Head of caudate nucleus (tissue), 42 donors: ENCODE data around the gene PLEKHH1.
"Not testable (repeated sequence)": the region's sequence is repeated elsewhere in the genome, so short reads cannot be mapped to it uniquely, and the experiment has no call there.

Experiments used
- DNase-seq, 42 donors: peaks; one replicate each; pipeline versions ENCODE4 v3.0.0 to v3.0.0-alpha.2; 2020 to 2021; ENCODE audit warnings: mixed read lengths in 7 of 42
- intact Hi-C: fragments of 100-400 bp; cut with DNase I; formaldehyde crosslinking; loops from one replicate; pipeline ENCODE4 v1.15.0; 2022

PLEKHH1 gene

DNA sequence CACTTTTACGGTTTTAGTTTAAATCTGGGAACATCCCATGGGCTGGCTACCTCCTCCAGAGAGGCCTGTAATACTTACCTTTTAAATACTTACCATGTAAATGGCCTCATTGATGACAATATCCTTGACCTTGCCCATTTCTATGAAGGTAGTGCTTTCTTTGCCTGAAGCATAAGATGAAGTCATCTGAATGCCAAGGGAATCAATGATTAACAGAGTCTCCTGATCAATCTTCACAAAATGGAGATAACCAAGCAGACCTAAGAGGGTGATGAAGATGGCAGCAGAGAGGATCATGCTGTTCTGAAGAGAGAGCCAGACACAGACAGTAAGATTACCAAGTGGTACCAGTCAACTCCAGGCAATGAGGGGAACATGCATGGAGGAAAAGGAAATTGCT lies 60.6 kb downstream of the PLEKHH1 start:
- intact Hi-C loops, DNase-seq: not testable (repeated sequence)

DNA sequence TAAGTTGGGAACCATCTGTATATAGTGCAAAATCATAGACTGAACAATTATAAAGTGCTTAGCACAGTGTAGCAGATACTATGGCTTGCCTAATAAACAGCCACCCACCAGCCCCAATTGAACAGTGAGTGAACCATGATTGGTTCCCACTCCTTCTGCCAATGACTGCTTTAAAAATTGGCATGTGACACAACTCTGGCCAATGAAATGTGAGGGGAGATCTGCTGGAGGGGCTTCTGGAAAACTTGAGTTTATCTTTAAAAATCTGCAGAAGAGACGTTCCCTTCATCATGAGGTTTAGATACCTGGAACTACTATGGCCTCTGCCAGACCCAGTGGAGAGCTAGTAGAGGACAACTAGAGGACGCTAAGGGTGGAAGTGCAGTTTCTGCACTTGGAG lies 62.3 kb downstream of the PLEKHH1 start:
- DNase-seq: no peak
- intact Hi-C loops: no loop called here

GRCh38 chr14:67599698-67600561 lies 66.8 kb downstream of the PLEKHH1 start, which contains the start of gene PIGH:
Gene PIGH (minus strand): TSS chr14:67600268. CDS start chr14:67600203, 65 bp downstream.
- intact Hi-C loops: no loop called here
- DNase-seq: peak; percentile 73 to 97 (median 94)

GRCh38 chr14:67600562-67600974 lies 67.5 kb downstream of the PLEKHH1 start:
- intact Hi-C loops: not testable (repeated sequence)

GRCh38 chr14:67602076-67602475 lies 69.0 kb downstream of the PLEKHH1 start:
- DNase-seq: no peak
- intact Hi-C loops: no loop called here

More at GRCh38 chr14:67600562-67600974, 67.5 kb downstream of the PLEKHH1 start:
- DNase-seq: not testable (repeated sequence)

GRCh38 chr14:67602995-67603545 lies 70.0 kb downstream of the PLEKHH1 start:
- intact Hi-C loops: no loop called here
- DNase-seq: no peak

DNA sequence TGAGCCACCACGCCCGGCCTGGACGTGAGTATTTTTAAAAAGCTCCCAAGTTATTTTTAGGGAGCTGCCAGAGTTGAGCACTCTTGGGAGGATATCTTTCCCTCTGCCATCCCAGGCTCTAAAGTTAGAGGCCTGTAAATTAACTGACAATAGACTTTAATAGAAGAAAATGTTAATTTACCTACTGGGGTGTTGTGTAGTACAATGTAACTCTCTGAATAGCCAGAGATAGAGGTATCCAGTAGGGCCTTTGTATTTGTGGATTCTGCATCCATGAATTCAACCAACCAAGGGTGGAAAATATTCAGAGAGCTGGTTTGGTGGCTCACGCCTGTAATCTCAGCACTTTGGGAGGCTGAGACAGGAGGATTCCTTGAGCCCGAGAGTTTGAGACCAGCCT lies 74.6 kb downstream of the PLEKHH1 start:
- intact Hi-C loops: no loop called here
- no peak for DNase-seq

GRCh38 chr14:67609642-67610310 lies 76.7 kb downstream of the PLEKHH1 start:
- intact Hi-C loops: no loop called here
- DNase-seq: no peak

DNA sequence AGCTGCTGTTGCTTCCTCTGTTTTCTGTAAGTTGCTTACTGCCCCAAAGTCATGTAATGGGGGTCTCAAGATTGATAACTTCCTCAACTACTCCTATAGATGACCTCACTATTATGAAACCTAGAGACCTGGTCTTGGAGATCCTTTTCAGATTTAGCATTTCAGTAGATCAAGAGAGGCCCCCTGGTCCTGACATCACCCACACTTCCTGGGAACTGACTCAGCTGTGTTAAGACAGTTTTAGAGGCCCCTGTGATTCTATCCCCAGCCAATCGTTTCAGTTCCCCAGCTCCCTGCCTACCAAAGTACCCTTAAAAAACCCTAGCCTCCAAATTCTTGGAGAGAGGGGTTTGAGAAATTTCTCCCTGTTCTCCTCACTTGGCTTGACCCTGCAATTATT lies 77.4 kb downstream of the PLEKHH1 start:
- intact Hi-C loops: no loop called here
- DNase-seq: no peak

DNA sequence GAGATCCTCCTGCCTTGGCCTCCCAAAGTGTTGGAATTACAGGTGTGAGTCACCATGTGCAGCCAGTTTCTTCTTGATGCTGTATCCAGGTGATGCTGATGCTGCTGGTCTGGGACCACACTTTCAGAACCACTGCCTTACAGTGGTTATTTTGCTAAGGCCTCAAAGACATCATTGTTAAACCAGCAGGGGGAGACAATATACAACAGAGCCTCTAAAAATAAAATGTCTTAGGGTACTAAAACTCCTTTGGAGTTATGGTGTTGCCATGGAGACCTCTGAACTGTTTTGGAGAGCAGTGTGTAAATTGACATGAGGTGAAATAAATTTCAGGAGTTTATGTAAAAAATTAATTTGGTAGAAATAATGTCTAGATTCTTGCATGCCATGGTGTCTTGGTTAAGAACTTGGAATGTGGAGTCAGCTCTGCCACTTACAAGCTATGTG lies 85.5 kb downstream of the PLEKHH1 start:
- peak in 13 of 42 donors; percentile 9 to 47 (median 25) for DNase-seq
- intact Hi-C loops: loop anchor here (5.0 kb wide), 1 partner anchor 49 kb away; no protein-coding TSS in a partner anchor

DNA sequence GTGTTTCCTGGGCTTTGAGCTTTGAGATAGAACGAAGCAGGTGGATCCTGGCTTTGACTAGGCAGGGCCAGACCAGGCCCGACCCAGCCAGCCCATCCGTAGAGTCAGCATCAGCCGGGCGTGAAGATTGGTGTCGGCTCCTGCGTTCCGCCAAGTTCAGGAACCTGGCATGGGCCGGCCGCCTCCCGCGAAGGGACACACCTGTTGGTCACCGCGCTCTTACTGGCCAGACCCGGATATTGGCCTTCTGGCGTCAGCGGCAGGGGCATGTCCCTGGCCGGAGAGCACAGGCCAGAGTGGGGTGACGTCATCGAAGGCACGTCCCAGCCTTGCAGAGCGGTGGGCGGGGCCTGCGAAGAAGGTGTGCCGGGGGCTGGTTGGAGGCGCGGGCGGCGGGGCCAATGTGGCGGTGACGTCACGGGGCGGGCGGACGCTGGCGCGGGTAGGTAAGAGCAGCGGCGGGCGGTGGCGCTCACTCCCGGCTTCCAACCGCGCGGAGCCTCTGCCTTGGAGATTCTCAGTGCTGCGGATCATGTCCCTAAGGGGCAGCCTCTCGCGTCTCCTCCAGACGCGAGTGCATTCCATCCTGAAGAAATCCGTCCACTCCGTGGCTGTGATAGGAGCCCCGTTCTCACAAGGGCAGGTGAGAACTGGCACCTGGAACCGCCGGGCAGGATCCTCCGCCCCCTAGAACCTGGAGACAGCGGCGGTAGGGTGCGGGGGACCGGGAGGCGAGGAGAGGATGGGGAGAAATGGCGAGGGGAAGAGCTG lies 86.5 kb downstream of the PLEKHH1 start, which contains the start of gene ARG2:
TSS of gene ARG2 (plus strand) at position 475 of the 771 bp plus-strand sequence. CDS start at position 533, 58 bp downstream.
- intact Hi-C loops: loop anchor here (5.0 kb wide), 1 partner anchor 48 kb away; no protein-coding TSS in a partner anchor
- peak; percentile 88 to 99 (median 97) for DNase-seq

GRCh38 chr14:67620217-67620785 lies 87.2 kb downstream of the PLEKHH1 start:
- intact Hi-C loops: no loop called here
- DNase-seq: peak; percentile 19 to 75 (median 46)

DNA sequence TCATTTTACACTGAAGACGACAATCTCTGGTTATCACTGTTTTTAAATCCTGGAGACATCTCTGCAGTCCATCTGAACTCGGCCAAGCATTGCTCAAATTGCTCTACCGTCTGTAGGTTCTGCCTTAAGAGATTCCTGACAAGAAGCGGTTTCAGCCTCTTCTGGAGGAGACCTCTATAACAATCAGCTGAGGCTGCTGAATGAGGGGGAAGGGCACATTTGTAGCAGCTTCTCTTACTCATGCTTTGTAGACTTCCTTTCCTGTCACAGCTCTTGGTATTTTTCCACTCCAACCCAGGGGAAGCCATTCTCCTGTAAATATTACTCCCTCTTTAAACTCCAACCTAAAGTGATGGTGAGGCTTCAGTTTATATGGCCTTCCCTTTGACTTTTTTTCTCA lies 89.6 kb downstream of the PLEKHH1 start:
- peak in 41 of 42 donors; percentile 14 to 92 (median 68) for DNase-seq
- intact Hi-C loops: no loop called here

DNA sequence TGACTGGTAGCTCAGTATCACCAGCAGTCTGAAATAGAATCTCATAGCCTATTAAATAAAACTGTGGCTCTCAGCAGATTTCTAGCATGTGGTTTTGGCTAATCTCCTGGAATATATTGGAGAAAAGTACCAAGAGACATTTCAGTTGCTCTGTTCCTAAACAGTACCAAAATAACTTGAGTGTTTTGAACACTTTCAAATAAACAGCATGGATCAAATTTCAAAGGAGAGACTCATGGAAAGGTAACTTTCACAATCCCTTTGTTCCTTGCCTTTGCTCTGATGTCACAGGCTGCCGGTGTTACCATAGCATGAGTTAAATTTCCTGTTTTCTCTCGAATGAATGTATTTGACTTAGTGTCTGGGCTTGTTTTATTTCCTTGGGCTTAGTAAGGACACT lies 90.0 kb downstream of the PLEKHH1 start:
- intact Hi-C loops: no loop called here
- no peak for DNase-seq

DNA sequence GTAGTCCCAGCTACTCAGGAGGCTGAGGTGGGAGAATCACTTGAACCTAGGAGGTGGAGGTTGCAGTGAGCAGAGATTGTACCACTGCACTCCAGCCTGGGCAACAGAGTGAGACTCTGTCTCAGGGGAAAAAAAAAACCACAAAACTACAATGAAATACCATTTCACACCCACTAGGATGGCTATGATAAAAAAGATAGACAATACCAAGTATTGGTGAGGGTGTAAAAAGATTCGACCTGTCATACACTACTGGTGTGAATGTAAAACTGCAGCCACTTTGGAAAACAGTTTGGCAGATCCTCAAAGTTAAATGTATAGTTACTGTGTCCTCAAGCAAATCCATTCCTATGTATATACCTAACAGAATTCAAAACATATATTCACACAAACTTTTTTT lies 93.0 kb downstream of the PLEKHH1 start:
- intact Hi-C loops, DNase-seq: not testable (repeated sequence)

- intact Hi-C loops: no loop called here
- no peak for DNase-seq
Measured at GRCh38 chr14:67627519-67627918, 94.4 kb downstream of the PLEKHH1 start.

DNA sequence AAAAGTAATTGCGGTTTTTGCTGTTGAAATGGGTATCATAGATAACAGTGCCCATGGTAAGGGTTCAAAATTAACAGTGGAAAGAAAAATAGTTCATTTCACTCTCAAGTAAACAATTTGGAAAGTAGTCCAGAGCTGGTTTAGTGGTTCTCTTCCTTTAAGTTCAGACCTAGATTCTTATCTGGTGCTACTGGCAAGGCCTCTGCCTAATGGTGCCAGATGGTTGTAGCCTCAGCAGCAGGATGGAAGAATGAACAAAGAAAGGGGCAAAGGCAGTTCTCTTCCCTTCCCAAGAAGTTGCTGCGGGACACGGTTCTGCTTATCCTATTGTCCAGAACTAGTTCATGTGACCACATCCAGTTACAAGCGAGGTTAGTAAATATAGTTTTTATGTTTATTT lies 97.1 kb downstream of the PLEKHH1 start:
- DNase-seq: no peak
- intact Hi-C loops: no loop called here

DNA sequence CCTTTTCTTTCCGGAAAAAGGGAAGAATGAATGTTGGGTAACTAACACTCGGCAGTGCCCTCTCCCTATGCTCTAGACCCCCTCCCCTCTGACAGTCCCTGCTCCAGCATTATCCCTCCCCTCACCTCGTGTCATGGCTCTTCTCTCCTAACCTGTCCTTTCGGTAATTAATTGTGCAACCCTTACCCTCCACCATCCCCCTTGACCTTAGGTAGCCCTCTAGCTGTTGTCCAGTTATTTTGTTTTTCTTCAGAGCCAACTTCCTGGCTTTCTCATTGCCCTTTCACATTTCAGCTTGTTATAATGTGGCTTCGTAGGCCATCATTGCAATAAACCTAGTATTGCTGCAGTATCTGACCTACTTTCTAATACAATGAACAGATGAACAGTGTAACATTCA lies 97.8 kb downstream of the PLEKHH1 start:
- no peak for DNase-seq
- intact Hi-C loops: no loop called here
